DOHH2 (cell line): ENCODE measurements around the gene BANP.

ENCODE experiments used
- CTCF ChIP-seq: fragments of 200-600 bp; sonication (generic); IDR thresholded peaks from one replicate; pipeline ENCODE4 v1.5.1; 2014; ENCODE audit warnings: antibody characterized with exemption, mild to moderate bottlenecking, low read depth, low read length; ENCODE audit not compliant: poor library complexity, severe bottlenecking
- EZH2phosphoT487 ChIP-seq: fragments of 200-600 bp; sonication (generic); IDR thresholded peaks from 2 replicates; pipeline ENCODE4 v1.6.1; 2017; ENCODE audit warnings: borderline replicate concordance, mild to moderate bottlenecking, antibody characterized with exemption, low read length, moderate library complexity, mixed read lengths

GRCh38 chr16:88047462-88047861 is 96.2 kb downstream of the BANP start:
- TF ChIP-seq CTCF, result no peak
- no peak for TF ChIP-seq EZH2phosphoT487
